ENCODE data around the gene PTP4A2.

DNA sequence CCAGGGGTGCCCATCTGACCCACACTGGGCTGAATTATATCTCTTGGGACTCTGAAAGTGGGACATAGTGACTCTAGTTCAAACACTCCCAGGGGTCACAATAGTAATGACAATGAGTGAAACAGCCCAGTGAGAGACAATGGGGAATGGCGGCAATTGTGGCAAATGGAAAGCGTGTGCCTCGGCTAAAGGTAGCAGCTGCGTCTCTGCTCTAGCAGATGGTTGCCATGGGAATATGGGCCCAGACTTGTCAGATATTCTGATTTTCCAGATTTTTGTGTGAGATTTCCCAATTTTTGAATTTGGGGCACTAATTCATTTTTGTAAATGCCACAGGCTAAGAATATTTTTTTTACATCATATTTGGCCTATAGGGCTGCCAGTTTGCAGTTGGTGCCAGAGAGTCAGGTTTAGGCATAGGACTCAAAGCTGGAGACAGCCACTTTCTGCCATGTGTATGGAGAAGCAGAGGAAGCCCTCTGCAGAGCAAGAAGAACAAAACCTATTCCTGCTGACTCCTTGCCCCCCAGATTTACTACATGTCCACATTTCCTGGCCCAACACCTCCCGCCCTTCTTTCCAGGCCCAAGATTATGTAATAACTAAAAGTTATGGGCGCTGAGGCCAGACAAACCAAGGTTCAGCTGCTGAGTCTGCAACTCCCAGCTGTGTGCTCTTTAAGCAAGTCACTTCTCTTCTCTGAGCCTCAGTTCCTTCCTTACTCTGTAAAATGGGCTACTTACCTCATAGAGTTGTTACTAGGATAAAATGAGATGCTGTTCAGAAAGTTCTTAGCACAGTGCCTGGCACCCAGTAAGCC is 21.6 kb upstream of the PTP4A2 start:
- no peak for TF ChIP-seq CTCF (IDR thresholded peaks at IDR 0.05; ENCODE audit: low read depth, low read length)
- TF ChIP-seq POLR2A (IDR thresholded peaks at IDR 0.05; ENCODE audit: extremely low read depth, insufficient read length) = no peak
- no peak for TF ChIP-seq MAX (IDR thresholded peaks at IDR 0.05; ENCODE audit: low read depth, low read length)
